Measurements from ENCODE around the gene LRRC73. TPM values are rescaled to one million over a fixed set of nuclear protein-coding genes. Genes with fewer than 3 reads are reported as not detected.
A peak's percentile ranks its signal among the peaks of the same experiment; 100 is the strongest.
"Not testable (repeated sequence)": the region's sequence is repeated elsewhere in the genome, so short reads cannot be mapped to it uniquely, and the experiment has no call there.

Gene LRRC73
- polyA plus RNA-seq, 10 donors: 0.10 to 0.26 (median 0.15) TPM

DNA sequence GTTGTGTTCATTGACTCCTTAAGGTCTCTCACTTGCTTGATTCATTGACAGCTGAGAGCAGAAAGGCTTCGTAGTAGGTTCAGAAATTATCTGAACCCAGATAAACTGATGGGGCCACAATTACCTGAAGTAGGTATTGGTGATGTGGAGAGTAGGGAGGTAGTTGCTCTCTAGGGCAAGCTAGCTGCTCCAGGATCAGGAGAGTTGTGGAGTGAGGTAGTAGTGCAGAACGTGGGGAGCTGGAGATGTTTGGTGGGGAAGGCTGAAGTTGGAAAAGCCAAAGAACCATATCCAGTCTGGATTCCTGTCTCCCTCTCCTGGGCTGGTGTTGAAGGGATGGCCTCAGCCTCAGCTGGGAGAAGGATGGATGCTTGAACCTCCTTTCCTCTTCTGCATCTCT is 16.9 kb downstream of the LRRC73 start:
- DNase-seq: no peak

DNA sequence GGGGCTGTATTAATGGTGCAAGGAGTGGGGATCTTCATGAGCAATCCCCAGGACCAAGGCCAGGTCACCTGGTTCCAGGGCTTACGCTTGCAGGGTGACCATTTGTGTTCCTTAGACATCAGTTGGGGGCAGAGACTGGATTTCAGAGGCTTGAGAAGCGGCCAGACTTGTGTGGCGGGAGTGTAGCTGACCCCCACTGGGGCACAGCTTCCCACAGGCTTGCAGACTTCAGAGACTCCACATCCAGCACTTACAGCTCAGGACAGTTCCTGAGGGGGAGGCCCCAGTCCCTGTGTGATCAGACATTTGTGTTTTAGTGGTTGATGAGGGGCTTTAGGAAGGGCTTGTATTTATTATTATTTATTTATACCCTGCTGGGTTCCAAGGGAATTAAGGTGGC is 17.5 kb downstream of the LRRC73 start:
- no peak for DNase-seq

DNA sequence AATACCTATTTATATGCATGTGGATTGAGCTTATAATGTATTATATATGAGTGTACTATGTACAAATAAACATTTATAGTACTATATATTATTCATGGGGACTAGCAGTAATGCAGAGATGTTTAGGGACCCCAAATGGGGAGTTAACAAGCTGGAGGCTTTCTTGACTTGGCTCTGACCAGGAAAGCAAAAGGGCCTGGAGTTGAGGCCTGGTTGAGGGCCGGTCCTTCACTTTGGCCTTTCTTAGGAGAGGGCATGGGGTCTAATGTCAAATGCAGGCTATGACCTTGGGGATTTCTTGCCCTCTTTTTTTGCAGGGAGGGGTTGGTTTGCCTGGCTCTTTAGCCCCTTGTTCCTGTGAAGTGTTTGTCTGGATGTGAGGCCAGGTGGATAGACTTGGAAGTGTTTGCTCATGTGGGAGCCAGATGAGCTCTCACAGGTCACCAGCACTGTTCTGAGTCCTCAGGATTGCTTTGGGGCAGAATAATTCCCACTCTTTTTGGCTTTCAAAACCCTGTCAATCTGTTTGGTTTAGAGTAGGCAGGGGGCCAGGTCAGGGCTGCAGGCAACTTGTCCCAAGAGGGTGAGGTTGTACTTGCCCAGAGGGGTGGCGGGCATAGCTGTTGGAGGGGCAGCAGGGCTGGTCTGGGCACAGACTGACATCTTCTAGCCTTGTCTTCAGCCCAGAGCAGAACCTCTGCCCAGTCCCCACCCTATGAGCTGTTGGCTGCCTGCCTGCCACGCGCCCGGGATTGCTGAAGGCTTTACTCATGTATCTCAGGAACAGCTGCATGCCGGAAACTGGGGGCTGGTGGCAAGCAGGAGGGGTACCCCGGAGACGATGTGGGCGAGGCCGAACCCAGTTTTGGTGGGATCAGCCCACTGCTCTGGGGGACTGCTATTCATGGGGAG is 18.1 kb downstream of the LRRC73 start:
- DNase-seq: peak; percentile 71 to 81 (median 76)

DNA sequence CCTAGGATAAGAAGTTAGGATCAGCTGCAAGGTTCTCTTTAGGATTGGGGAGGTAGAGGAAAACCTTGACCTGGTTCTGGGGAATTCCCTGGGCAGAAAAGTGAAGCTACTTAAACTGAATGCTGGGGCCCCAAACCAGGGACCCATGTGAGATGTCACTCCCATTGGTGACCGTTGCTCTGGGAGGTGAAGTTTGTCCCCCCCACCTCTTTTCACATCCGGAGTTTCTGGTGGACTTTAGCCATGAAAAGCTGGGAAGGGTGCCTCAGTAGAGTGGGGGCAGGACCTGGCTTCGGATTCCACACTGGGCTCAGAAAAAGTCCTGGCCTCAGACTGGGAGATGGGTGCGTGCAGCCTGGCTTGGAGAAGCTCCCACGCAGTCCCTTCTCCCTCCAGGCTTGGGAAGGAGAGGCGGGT is 19.6 kb downstream of the LRRC73 start:
- DNase-seq: no peak

DNA sequence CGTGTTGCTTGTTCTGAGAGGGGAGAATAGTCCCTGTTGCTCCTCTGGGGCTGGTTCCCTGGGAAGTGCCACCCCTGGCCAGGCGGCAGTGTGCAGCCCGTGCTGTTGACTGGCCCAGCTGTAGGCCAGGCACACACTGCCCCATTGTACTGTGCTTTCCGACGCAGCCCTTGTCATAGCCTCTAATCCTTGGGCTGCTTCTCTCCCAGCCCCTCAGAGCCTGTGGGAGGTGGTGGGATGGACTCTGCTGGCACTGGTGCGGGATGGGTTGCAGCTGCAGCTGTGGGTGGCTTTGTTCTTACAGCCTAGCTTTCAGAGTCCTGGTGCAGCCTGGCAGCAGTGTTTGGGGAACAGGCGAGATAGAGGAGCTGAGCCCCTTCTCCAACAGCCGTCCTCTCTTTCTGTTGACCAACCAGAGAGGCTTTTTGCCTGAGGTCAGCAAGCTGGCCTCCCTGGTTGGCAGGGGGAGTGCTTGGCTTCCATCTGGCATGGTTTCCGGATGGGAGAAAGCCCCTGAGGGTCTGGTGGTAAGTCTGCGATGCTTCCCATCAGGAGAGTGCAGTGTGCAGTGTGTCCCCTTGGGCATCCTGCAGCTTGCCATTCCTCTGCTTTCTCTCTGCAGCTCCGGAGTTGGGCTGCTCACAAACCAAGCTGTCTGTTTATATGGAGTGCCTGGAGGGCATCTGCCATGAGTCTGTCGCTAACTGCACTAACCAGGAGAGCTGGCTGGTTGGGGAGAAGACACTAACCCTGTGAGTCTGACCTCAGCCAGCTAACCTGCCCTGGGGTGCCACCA is 20.7 kb downstream of the LRRC73 start:
- peak in 1 of 3 donors; percentile 58 for DNase-seq

DNA sequence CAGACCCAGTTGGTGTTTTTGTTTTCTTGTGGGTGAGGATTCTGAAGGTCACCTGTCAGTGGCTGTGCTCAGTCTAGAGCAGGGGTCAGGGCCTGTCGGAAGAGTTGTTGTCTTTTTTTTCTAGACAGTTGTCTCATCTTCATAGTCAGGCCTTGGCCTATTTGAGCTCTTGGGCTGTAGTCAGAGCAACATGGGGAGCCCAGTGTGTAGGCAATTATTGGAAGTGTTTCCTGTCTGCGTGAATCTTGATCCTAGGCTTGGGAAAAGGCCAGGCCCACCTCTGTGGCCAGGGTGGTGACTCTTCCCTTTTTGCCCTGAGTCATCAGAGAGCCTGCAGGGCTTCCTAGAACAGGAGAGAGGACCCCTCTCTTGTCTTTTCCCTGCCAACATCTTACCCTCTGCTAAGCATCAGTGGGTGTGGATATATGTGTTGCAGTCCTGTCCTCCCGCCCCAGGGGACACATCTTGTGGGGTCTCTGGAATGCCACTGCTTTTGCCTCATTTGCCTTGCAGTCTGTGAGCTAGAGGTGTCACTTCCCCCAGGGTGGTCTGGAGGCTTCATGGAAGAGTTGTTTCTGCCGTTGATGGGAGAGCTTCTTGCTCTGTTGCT is 21.4 kb downstream of the LRRC73 start:
- no peak for DNase-seq

DNA sequence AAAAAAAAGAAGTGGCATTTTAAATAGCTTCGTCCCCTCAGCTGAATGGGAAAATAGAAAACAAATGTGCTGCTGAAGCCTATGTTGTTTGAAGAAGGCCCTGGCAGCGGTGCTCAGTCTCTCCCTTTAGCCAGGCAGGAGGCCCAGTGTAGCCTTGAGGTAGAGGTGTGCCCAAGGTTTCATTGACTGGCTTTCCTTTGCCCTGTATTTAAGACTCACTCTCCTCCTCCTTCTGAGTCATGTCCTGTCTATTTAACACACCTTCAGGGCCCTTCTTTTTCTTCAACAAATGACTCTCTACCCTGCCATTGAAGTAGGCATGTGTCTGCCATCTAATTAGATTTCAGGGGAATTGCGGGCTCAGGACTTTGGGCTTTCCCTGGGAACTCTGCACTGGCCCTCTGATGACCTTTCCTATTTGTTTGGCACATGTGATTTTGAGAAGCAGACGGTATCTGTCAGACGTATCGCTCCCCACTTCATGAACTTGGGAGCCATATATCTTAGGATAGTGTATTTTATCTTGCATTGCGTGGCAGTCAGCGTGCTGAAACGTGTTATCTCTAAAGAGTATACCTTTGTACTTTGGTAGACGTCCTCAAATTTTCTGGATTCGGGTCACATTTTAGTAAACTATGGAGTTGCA is 28.4 kb downstream of the LRRC73 start:
- DNase-seq: no peak

DNA sequence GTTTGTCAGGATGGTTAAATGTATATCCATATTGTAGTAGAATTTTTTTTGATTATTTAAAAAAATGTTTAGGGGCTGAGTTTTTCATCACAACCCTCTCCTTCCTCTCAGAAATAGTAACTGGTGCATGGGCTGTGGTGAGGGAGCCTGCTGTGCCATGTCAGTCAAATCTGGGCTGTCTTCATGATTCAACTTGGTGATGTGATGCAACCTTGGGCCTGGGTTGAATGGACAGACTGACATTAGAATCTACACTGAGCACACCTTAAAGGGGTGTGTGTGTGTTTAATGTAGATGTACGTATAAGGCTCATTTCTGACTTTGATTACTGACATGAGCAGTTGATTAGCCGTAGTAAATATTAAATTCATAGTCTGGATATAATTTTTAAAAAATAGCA is 29.1 kb downstream of the LRRC73 start:
- DNase-seq: no peak

DNA sequence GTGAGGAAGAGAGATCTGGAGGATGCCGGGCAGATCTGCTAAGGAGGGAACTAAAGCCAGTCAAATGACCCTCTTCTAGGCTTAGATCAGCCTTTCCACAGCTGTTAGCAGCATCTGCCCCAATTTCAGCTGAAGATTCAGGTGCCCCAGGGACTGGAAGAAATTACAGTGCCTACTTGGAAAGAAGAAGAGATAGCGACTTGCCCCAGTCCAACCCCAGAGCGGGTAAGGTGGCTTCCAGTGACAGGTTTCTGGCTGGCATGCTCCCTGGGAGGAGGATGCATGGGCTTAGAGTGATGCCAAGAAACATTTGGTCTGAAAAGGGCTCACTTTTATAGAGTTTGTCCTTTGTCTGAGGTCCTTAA is 32.2 kb downstream of the LRRC73 start:
- DNase-seq: peak in 1 of 3 donors; percentile 37

DNA sequence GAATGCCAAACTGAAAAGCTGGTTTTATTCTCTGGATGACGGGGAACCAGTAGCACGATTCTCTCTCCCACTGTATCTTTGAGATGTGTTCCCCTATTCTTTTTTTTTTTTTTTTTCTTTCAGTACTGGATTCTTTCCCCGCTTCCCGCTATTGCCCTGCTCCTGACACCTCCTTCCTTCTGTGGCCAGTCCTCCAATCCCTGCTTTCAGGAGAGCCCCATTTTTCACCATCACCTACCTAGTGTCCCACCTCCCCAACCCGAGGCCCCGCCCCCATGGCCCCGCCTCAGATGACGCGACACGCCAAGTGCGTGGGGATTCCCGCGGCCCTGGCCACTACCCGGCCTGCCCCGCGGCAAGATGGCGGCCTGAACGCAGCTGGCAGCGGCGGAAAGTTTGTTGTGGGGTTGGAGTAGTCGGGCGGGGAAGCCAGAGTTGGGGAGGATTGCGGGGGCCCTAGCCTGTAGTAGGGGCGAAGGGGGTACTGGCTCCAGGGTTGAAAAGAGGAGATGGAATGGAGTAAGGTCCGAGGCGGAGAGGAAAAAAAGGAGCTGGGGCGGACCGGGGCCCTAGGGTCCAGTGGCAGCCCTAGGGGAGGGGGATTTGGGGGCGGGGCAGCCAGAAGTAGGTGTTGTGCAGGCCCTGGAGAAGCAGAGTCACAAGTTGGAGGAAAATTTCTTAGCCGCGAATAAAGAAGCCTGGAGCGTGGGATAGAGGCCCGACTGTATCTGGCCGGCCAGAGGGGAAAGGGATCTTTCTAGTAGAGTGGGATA is 32.7 kb downstream of the LRRC73 start, which contains the start of gene TJAP1:
Gene TJAP1, plus strand, starts transcription at position 336 of the 773 bp plus-strand sequence. CDS start 21,432 bp downstream, outside the sequence.
- peak; percentile 88 to 96 (median 93) for DNase-seq

DNA sequence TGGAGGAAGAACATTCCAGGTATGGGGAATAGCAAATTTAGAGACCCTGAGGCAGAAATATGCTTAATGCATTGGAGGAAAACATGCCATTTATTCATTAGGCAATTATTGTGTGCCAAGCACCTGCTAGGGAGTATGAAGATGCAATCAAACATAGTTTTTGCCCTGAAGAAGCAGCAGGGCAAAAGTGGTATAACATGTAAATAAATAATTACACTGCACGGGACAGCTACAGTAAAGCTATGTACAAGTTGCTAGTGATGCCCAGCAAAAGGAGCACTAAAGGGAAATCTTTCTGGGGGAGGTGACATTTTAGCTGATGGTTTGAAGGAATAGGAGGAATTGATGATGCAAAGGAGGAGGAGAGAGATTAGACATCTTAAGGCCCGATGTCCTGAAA is 33.4 kb downstream of the LRRC73 start:
- DNase-seq: no peak

DNA sequence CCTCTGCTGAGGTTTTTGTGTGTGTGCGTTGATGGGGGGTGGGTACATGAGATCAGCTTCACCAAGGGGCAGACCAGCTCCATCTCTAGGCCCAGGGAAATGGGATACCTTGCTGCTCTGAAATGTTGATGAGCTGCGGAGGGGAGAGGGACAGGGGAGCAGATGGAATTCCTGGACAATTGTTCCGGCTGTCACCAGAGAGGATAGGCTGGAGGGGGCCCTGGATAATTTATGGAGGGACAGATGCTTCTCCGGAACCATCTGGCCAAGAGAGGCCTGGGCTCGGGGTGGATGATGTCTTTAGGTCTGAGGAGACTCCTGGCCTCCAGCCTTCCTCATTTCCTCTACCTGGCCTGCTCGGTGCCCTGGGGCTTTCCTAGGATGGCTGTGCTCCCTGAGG is 34.6 kb downstream of the LRRC73 start:
- DNase-seq: no peak

DNA sequence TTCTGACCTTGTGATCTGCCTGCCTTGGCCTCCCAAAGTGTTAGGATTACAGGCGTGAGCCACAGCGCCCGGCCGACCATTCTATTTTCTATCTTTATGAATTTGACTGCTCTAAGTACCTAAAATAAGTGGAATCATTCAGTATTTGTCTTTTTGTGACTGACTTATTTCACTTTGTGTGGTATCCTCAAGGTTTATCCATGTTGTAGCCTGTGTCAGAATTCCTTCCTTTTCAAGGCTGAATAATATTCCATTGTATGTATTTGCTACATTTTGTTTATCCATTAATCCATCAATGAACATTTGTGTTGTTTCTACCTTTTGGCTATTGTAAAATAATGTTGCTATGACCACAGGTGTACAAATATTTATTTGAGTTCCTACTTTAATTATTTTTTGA is 37.6 kb downstream of the LRRC73 start:
- DNase-seq: no peak

DNA sequence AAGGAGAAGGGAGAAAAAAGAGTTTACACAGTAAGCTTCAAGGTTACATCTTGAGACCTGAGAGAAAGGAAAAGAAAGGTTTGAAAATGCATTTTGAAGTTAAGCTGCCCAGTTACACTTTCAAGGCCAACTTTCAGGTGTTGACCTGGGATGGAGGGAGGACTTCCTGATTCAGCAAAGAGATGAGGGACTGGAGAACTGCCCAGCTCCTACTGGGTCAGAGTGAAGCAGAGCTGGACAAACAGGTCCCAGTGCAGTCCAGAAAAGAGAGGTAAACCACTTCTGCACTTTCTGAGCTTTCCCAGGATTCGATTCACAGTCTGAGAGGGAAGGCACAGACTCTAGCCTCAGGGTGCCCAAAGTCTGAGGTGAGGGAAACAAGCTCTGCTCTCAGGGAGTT is 38.7 kb downstream of the LRRC73 start:
- DNase-seq: no peak

DNA sequence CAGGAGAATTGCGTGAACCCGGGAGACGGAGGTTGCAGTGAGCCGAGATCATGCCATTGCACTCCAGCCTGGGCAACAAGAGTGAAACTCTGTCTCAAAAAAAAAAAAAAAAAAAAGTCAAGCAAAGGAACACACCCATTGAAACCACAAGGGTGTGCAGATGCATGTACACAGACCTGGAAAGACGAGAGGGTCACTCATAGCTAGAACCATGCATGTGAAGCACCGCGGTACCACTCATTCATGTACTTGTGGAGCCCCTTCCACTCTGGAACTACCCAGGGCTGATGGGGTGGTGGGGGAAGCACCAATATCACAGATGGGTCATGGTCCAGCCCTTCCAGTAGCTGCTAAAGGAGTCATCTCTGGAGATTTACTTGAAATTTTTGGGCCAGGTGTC is 40.2 kb downstream of the LRRC73 start:
- no peak for DNase-seq

DNA sequence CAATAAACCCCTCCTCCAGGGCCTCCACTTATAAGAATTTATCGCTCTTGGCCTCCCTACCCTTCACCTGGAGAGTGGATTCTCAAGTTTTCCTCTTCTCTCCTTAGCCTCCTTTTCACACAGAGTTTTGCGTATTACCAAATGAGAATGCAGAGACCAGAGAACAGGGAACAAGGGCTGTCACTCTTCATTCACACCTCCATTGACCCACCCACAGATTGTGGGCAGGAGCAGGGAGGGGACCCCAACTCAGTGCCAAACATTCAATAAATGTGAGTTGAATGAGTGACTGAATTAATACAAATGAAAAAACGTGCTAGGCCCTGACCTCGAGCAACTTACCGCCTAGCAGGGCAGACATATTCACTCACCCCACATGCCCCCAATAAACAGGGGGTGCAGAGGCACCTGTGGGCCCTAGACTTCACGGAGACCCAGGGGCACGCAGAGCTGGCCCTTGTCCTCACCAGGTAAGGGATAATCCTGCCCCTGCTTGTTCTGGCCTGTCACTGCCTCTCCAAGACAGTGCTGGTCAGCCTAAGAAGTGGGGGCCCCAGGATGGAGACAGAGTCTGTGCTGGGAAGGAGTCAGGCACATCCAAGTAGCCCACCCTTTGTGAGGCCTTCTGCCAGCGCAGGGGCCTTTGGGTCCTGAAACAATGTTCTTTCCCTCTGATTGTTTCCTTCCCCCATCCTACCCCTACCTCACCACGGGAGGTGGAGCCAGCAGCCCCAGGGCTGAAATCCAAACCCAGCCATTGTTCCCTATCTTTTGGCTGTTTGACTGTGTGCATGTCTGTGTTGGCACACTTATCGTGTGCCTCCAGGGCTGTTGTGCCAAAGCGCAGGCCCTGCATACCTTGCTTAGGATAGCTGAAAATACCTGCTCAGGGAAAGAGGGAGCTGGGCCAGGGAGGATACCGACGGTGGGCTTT is 41.1 kb downstream of the LRRC73 start:
- no peak for DNase-seq

DNA sequence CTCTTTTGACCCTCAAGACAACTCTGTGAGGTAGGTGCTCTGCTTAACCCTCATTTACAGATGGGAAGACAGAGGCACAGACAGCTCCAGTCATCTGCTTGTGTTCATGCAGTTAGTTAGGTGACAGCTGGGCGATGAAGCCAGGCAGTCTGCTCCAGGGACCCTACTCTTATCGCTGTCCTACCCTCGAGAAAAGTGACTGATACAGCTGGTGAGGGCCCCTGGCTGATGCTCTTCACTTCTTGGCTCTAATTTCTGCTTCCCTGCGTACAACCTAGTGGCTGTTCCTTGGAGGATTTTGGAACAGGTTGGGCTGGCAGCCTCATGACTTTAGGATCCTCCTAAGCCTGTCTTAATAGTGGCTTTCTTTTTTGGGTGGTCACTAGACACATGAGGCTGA is 41.9 kb downstream of the LRRC73 start:
- no peak for DNase-seq

DNA sequence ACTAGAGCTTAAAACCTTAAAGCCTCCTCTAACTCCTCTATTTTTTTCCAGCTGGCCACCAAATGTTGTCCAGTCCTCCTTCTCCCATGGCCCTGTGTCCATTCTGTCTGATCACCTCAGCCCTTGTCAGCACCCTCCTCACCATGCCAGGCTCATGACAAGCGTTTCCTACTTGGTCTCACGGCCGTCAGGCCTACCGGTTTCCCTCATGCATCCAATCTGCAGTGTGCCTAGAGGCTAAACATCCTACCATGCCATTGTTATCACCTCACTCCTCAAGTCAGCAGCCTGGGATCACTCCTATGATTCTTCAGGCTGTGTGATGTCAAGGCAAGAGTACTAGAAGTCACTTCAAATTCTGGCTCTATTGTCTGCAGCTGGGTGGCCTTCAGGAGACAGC is 42.4 kb downstream of the LRRC73 start:
- DNase-seq: no peak

DNA sequence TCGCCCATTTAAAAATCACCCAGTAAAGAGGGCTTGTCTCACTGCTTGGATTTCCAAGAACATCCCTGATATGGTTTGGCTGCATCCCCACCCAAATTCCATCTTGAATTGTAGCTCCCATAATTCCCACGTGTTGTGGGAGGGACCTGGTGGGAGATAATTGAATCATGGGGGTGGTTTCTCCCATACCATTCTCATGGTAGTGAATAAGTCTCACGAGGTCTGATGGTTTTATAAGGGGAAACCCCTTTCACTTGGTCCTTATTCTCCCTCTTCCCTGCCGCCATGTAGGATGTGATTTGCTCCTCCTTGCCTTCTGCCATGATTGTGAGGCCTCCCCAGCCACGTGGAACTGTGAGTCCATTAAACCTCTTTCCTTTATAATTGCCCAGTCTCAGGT is 42.9 kb downstream of the LRRC73 start:
- not testable (repeated sequence) for DNase-seq

DNA sequence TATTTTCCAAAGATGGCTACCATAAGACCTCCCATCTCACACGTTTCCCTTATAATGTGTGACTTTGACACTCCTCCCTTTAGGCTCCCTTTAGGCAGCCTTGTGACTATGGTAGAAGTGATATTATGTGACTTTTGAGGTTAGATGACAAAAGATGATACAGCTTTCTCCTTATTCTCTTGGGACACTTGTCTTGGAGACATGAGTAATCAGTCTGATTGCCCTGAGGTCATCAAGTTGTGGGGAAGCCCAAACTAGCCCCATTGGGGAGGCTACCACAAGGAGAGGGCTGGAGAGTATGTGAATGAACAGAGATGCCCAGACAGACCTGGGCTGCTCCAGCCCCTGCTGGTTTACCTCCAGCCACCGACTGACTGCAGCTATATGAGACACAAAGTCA is 44.2 kb downstream of the LRRC73 start:
- no peak for DNase-seq
